Stimulated activated CD4-positive, alpha-beta T cell treated with anti-CD3 and anti-CD28 coated beads, Interleukin-2, amount 100 ng/mL, for 24 hours (primary cell): ENCODE data around the gene ZNF584.
"Not testable (repeated sequence)": the region's sequence is repeated elsewhere in the genome, so short reads cannot be mapped to it uniquely, and the experiment has no call there.

Source experiments
- DNase-seq, 2 donors: peaks; one replicate each; pipeline ENCODE4 v3.0.0-alpha.2; 2020

The ZNF584 gene

GRCh38 chr19:58408152-58409009, at the start of gene ZNF584:
ZNF584 (plus strand) TSS chr19:58408649; CDS start chr19:58409148, 499 bp downstream.
- peak; percentile 95 to 96 for DNase-seq

GRCh38 chr19:58361900-58362271, 46.6 kb upstream of the ZNF584 start:
- DNase-seq, result peak; percentile 60 to 62

- DNase-seq, result peak; percentile 97 to 98
Measured at GRCh38 chr19:58362272-58362994, 46.0 kb upstream of the ZNF584 start, which contains the start of gene ZNF497. ZNF497 (minus strand) TSS chr19:58362751; CDS start chr19:58357635, 5,116 bp downstream.

GRCh38 chr19:58364146-58364545, 44.3 kb upstream of the ZNF584 start:
- DNase-seq, result no peak

GRCh38 chr19:58366585-58367430, 41.6 kb upstream of the ZNF584 start:
- no peak for DNase-seq

- no peak for DNase-seq
Measured at GRCh38 chr19:58367698-58368454, 40.6 kb upstream of the ZNF584 start.

- no peak for DNase-seq
Measured at GRCh38 chr19:58368561-58369360, 39.7 kb upstream of the ZNF584 start.

- DNase-seq, result no peak
Measured at GRCh38 chr19:58372311-58373133, 35.9 kb upstream of the ZNF584 start.

- DNase-seq, result no peak
Measured at GRCh38 chr19:58374200-58374599, 34.2 kb upstream of the ZNF584 start.

- not testable (repeated sequence) for DNase-seq
Measured at GRCh38 chr19:58376724-58377123, 31.7 kb upstream of the ZNF584 start.

GRCh38 chr19:58379246-58379645, 29.2 kb upstream of the ZNF584 start:
- DNase-seq, result no peak

GRCh38 chr19:58380037-58380661, 28.3 kb upstream of the ZNF584 start:
- DNase-seq, result no peak

- DNase-seq, result peak; percentile 96 to 98
Measured at GRCh38 chr19:58380662-58381459, 27.6 kb upstream of the ZNF584 start, which contains the start of gene ZNF837. ZNF837 (minus strand) TSS chr19:58381030; CDS start chr19:58369332, 11,698 bp downstream.

GRCh38 chr19:58381460-58382212, 26.8 kb upstream of the ZNF584 start:
- no peak for DNase-seq

- no peak for DNase-seq
Measured at GRCh38 chr19:58382997-58383603, 25.3 kb upstream of the ZNF584 start.

- DNase-seq, result no peak
Measured at GRCh38 chr19:58385313-58385890, 23.0 kb upstream of the ZNF584 start.

- peak; percentile 43 to 53 for DNase-seq
Measured at GRCh38 chr19:58385891-58386575, 22.4 kb upstream of the ZNF584 start.
